Measurements from ENCODE around the gene ACSF3.

GRCh38 chr16:89058812-89059211 lies 34.8 kb upstream of the ACSF3 start:
- no peak for TF ChIP-seq CTCF (IDR thresholded peaks at IDR 0.05 in 4 of 5, conservative IDR thresholded peaks at IDR 0.05 in 1 of 5)
- no peak for TF ChIP-seq POLR2A (IDR thresholded peaks at IDR 0.05)

Measured in gastrocnemius medialis (tissue), 4 donors.